Nephron (organoid): ENCODE results near the gene PRR23E.

Source experiments
- H3K27ac Mint-ChIP-seq, 3 experiments: 2 replicates each; pipeline ENCODE4 v1.8.0; 2020; ENCODE audit warnings: mixed read lengths in 3 of 3, mild to moderate bottlenecking in 2 of 3, moderate library complexity in 1 of 3
- H3K27me3 Mint-ChIP-seq: 2 replicates; pipeline ENCODE4 v1.8.0; 2021; ENCODE audit warnings: low read depth, mild to moderate bottlenecking, moderate library complexity, mixed read lengths
- H3K36me3 Mint-ChIP-seq: 2 replicates; pipeline ENCODE4 v1.8.0; 2020; ENCODE audit warnings: low read depth, mixed read lengths
- H3K4me1 Mint-ChIP-seq: 2 replicates; pipeline ENCODE4 v1.8.0; 2020; ENCODE audit warnings: mixed read lengths
- H3K4me3 Mint-ChIP-seq, 3 experiments: 2 replicates each; pipeline ENCODE4 v1.8.0; 2020; ENCODE audit warnings: mild to moderate bottlenecking in 3 of 3, mixed read lengths in 3 of 3, moderate library complexity in 2 of 3
- H3K9me3 Mint-ChIP-seq: 2 replicates; pipeline ENCODE4 v1.8.0; 2020; ENCODE audit warnings: mixed read lengths
- TF ChIP-seq, protein P1 (sequence below), 3 experiments: fragments of 200-600 bp; sonication (generic); IDR thresholded peaks; one replicate each; pipeline ENCODE4 v1.5.0; 2021; ENCODE audit warnings: antibody characterized with exemption in 3 of 3; ENCODE audit not compliant: unreplicated experiment in 3 of 3

Gene PRR23E

DNA sequence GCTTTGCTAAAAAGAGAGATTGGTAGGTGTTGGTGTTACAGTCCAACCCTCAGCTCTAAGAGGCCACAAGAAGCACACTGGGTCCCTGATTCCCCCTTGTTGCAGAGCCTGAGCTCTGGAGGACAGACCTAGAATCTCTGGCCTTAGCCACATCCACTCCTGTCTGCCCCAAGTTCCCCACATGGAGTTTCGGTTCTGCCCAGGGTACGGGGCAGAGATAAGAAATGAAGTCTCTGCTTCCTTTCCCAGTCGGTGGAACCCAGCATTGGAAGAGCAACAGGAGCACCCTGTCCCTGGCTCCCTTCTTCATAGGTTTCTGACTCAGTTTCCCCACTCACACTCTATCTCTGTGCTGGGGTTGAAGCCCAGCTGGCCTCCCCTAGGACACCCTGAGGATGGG, 13.2 kb downstream of the PRR23E start:
- no peak overlapping the region for H3K27ac Mint-ChIP-seq
- TF ChIP-seq, protein P1, sequence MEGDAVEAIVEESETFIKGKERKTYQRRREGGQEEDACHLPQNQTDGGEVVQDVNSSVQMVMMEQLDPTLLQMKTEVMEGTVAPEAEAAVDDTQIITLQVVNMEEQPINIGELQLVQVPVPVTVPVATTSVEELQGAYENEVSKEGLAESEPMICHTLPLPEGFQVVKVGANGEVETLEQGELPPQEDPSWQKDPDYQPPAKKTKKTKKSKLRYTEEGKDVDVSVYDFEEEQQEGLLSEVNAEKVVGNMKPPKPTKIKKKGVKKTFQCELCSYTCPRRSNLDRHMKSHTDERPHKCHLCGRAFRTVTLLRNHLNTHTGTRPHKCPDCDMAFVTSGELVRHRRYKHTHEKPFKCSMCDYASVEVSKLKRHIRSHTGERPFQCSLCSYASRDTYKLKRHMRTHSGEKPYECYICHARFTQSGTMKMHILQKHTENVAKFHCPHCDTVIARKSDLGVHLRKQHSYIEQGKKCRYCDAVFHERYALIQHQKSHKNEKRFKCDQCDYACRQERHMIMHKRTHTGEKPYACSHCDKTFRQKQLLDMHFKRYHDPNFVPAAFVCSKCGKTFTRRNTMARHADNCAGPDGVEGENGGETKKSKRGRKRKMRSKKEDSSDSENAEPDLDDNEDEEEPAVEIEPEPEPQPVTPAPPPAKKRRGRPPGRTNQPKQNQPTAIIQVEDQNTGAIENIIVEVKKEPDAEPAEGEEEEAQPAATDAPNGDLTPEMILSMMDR (IDR thresholded peaks at IDR 0.05; ENCODE audit: unreplicated experiment in 3 of 3) = no peak
- peaks cover 13% of the 10 kb centered on the region for H3K27me3 Mint-ChIP-seq
- no peaks in the 10 kb centered on the region for H3K36me3 Mint-ChIP-seq
- no peaks in the 10 kb centered on the region for H3K4me1 Mint-ChIP-seq
- no peak overlapping the region for H3K4me3 Mint-ChIP-seq
- H3K9me3 Mint-ChIP-seq = peaks cover 5% of the 10 kb centered on the region

DNA sequence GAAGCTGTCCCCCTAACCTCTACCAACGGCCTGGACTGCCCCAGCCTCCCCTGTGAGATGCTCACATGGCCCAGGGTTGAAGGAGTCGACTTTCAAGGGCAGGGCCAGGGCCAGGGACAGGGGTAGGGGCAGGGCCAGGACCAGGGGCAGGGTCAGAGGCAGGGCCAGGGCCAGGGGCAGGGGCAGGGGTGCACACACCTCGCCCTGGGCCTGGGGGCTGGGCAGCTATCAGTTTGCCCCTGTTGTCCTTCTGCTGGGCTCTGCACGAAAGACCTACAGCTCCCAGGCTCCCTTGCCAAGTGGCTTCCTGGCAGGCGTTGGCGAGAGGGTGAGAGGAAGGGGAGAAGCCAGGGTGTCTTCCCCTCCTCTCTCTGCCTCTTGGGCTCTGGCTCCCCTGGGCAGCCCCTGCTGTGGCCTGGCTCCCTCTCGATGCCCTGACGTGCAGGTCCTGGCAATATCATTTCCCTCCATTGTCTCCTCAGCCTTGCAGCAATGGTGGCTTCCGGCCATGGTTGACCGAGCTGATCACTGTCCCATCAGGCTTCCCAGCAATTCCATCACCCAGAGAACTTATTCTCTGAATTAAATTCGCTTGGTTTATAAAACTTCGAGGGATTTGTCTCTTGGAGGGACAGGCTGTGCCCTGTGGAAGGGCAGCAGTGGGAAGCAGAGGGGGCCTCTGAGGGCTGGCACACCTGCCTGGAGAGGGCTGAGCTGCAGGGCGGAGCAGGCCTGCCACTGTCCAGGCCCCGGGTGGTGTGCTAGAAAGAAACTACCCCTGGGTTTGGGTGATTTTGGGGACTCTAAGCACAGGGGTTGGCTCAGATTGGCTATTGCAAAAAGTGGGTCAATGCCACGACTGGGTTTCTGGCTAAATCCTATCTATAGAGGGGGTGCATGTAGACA, 13.9 kb downstream of the PRR23E start:
- TF ChIP-seq, protein P1 (IDR thresholded peaks at IDR 0.05; ENCODE audit: unreplicated experiment in 3 of 3) = no peak
- H3K4me3 Mint-ChIP-seq = no peak overlapping the region
- H3K9me3 Mint-ChIP-seq = peaks cover 5% of the 10 kb centered on the region
- no peaks in the 10 kb centered on the region for H3K36me3 Mint-ChIP-seq
- no peak overlapping the region for H3K27ac Mint-ChIP-seq
- H3K4me1 Mint-ChIP-seq = no peaks in the 10 kb centered on the region
- H3K27me3 Mint-ChIP-seq = peaks cover 13% of the 10 kb centered on the region

DNA sequence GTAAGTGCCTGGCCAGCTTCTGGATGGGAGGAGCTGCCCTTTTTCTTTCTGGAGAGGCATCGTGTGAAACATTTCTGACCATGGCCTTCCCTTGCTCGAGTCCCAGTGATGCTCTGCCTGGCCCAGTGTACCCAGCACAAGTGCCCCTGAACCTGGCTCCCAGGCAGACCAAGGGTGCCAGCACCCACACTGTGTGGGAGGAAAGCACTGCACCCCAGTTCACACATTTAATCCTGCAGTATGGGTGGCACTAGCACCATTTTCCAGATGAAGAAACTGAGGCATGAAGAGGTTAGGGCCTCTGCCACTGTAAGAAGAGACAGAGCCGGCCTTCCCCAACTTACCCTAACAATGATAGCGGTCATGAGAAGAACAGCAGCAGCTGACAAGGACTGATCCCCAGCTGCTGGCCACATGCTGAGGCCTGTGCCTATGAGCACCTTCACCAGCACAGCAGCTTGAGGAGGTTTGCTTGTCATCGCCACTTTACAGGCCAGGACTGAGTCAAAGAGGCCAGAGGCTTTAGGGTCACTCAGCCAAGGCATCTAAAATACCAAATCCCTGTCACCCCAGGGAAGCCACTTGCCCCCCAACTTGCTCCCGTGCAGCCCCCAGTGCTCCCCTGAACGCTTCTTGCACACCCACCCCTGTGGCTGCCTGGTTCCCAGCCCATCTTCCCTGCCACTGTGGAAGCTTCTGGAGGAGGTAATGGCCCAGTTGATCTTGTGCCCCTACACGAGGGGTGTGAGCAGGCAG, 15.0 kb downstream of the PRR23E start:
- TF ChIP-seq, protein P1 (IDR thresholded peaks at IDR 0.05; ENCODE audit: unreplicated experiment in 3 of 3) = no peak
- Mint-ChIP-seq H3K36me3 (no peaks in the 10 kb centered on the region), H3K27ac (no peak overlapping the region), H3K4me3 (no peak overlapping the region), H3K4me1 (no peaks in the 10 kb centered on the region), H3K27me3 (peaks cover 17% of the 10 kb centered on the region), H3K9me3 (peaks cover under 1% of the 10 kb centered on the region)

DNA sequence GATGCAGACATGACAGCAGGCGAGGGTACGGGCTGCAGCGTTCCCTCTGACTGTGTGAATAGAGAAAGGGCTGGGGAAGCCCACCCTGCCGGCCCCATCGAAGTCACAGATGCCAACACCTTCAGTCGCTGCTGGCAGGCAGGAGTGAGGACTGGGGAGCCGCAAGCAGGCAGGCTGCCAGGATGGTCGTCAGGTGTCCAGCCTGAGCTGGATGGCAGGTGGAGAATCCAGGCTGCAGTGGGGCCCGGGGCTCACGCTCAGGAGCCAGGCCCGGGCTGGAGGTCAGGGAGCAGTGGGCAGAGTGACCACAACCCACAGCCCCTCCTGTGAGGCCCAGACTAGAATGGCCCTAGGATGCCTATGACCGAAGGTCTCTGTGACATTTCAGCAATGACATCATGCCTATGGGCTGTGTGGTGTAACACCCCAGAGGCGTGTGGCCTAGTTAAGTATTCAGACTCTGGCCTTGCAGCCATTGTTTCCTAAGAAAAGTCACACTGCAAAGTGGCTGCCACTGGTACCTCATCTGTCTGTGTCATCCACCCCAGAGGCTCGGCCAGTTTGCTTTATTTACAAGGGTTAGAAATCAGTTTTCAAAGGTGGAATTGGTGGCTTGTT, 15.7 kb downstream of the PRR23E start:
- Mint-ChIP-seq H3K27me3 (peaks cover 20% of the 10 kb centered on the region), H3K4me1 (no peaks in the 10 kb centered on the region), H3K9me3 (no peaks in the 10 kb centered on the region), H3K36me3 (no peaks in the 10 kb centered on the region), H3K27ac (no peak overlapping the region), H3K4me3 (no peak overlapping the region)
- TF ChIP-seq, protein P1 (IDR thresholded peaks at IDR 0.05; ENCODE audit: unreplicated experiment in 3 of 3) = no peak

DNA sequence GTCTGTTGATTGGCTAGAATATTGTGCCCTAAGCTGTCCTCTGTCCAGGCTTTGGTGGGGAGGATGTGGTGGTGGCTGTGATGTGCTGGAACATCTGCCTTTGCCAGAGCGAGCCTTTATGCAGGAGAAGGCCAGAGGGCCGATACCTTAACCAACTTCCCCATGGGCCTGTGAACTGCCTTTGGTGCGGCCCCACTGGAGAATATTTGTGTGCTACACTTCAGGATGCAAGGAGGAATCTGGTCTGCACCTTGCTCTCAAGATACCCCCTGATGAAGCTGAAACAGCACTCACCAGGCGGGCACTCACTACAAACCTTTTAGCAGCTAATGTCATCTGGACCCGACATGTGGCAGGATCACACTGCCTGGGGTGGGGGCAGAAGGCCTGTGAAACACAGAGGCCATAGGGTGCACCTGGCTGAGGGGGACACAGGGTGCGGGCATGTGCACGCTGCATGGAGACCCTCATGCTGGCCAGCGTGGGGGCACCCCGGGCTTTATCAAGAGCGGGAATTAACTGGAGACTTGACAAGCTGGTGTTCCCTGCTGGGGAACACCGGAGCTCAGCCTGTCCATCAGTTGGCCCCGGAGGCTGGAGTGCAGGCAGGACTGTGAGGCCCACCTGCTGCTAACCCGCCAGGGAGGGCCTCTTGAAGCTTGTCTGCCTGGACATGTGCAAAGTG, 16.4 kb downstream of the PRR23E start:
- no peaks in the 10 kb centered on the region for H3K4me1 Mint-ChIP-seq
- peaks cover 24% of the 10 kb centered on the region for H3K27me3 Mint-ChIP-seq
- no peak overlapping the region for H3K27ac Mint-ChIP-seq
- H3K36me3 Mint-ChIP-seq = no peaks in the 10 kb centered on the region
- H3K4me3 Mint-ChIP-seq = no peak overlapping the region
- TF ChIP-seq, protein P1 (IDR thresholded peaks at IDR 0.05; ENCODE audit: unreplicated experiment in 3 of 3) = no peak
- no peaks in the 10 kb centered on the region for H3K9me3 Mint-ChIP-seq
